Liver (tissue), 3 donors: ENCODE measurements around the gene ARRDC1.

Experiments
- ATF3 ChIP-seq: IDR thresholded peaks from 2 replicates; pipeline ENCODE4 v1.6.1; 2016; ENCODE audit warnings: antibody characterized with exemption
- CTCF ChIP-seq: fragments of 150-350 bp; IDR thresholded peaks from 2 replicates; pipeline ENCODE4 v1.5.1; 2017; ENCODE audit warnings: improper control_type of control experiment, low read depth, low read length; ENCODE audit not compliant: missing input control
- GABPA ChIP-seq, 2 donors: IDR thresholded peaks in 1 of 2; conservative IDR thresholded peaks in 1 of 2; 2 replicates each; pipeline ENCODE4 v1.6.1; 2016; ENCODE audit warnings: antibody characterized with exemption in 2 of 2, mild to moderate bottlenecking in 1 of 2, moderate library complexity in 1 of 2
- RAD21 ChIP-seq, 2 donors: IDR thresholded peaks; 2 replicates each; pipeline ENCODE4 v1.6.1; 2016; ENCODE audit warnings: antibody characterized with exemption in 2 of 2, mild to moderate bottlenecking in 2 of 2
- YY1 ChIP-seq: IDR thresholded peaks from 2 replicates; pipeline ENCODE4 v1.6.1; 2016; ENCODE audit warnings: antibody characterized with exemption, mild to moderate bottlenecking
- TF ChIP-seq, protein P1 (sequence below): IDR thresholded peaks from 2 replicates; pipeline ENCODE4 v1.6.1; 2016; ENCODE audit warnings: antibody characterized with exemption
- TF ChIP-seq, protein P2 (sequence below): IDR thresholded peaks from 2 replicates; pipeline ENCODE4 v1.6.1; 2016; ENCODE audit warnings: antibody characterized with exemption, mild to moderate bottlenecking
- donor health status: healthy.
- donor health status: healthy.

DNA sequence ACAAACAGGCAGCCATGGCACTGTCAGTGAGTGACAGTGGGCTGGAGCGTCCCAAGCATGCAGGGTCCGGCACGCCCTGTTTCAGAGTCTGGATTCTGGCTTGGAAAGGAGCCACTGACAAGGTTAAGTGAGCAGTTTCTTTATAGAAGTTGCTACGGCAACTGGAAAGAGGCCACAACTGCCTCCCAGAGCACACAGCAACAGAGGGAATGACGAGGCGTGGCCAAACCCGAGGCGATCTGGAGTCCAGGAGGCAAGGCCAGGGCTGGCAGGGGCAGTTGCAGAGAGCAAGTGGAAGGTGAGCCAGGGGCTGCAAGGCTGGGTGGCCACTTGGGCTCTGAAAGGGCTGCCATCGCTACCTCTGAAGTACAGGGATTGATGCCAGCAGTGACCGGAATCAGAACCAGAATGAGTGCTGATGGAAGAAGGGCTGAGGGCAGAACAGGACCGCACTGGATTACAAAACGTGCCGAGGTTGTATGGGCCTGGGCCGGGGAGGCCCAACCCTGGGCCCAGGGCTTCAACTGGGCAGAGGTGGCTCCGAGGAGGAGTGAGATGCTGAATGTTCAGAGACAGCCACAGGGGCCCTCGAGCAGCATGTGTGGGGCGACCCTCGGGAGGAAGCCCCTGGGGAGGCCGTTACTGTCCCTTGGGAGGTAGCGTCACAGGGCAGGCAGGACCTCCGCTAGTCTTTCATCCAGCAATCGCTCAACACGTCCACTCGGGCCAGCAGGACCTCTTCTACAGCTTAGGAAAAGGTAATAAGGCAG is 49.2 kb upstream of the ARRDC1 start:
- TF ChIP-seq CTCF (no peak), GABPA (IDR thresholded peaks at IDR 0.05 in 1 of 2, conservative IDR thresholded peaks at IDR 0.05 in 1 of 2) (no peak), ATF3 (no peak), YY1 (no peak), RAD21 (IDR thresholded peaks at IDR 0.05) (no peak)
- TF ChIP-seq, protein P1, sequence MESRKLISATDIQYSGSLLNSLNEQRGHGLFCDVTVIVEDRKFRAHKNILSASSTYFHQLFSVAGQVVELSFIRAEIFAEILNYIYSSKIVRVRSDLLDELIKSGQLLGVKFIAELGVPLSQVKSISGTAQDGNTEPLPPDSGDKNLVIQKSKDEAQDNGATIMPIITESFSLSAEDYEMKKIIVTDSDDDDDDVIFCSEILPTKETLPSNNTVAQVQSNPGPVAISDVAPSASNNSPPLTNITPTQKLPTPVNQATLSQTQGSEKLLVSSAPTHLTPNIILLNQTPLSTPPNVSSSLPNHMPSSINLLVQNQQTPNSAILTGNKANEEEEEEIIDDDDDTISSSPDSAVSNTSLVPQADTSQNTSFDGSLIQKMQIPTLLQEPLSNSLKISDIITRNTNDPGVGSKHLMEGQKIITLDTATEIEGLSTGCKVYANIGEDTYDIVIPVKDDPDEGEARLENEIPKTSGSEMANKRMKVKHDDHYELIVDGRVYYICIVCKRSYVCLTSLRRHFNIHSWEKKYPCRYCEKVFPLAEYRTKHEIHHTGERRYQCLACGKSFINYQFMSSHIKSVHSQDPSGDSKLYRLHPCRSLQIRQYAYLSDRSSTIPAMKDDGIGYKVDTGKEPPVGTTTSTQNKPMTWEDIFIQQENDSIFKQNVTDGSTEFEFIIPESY, result no peak
- TF ChIP-seq, protein P2, sequence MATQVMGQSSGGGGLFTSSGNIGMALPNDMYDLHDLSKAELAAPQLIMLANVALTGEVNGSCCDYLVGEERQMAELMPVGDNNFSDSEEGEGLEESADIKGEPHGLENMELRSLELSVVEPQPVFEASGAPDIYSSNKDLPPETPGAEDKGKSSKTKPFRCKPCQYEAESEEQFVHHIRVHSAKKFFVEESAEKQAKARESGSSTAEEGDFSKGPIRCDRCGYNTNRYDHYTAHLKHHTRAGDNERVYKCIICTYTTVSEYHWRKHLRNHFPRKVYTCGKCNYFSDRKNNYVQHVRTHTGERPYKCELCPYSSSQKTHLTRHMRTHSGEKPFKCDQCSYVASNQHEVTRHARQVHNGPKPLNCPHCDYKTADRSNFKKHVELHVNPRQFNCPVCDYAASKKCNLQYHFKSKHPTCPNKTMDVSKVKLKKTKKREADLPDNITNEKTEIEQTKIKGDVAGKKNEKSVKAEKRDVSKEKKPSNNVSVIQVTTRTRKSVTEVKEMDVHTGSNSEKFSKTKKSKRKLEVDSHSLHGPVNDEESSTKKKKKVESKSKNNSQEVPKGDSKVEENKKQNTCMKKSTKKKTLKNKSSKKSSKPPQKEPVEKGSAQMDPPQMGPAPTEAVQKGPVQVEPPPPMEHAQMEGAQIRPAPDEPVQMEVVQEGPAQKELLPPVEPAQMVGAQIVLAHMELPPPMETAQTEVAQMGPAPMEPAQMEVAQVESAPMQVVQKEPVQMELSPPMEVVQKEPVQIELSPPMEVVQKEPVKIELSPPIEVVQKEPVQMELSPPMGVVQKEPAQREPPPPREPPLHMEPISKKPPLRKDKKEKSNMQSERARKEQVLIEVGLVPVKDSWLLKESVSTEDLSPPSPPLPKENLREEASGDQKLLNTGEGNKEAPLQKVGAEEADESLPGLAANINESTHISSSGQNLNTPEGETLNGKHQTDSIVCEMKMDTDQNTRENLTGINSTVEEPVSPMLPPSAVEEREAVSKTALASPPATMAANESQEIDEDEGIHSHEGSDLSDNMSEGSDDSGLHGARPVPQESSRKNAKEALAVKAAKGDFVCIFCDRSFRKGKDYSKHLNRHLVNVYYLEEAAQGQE, result no peak
